SK-N-SH (cell line): ENCODE results near the gene FOXF1. TPM values are rescaled to one million over a fixed set of nuclear protein-coding genes. Genes with fewer than 3 reads are reported as not detected.

Source experiments
- CTCF ChIA-PET: fragments of 300-600, 350-600 bp; formaldehyde crosslinking; extraction: SDS; loops from one replicate; lab custom pipeline; 2021; lab: Yijun Ruan, JAX
- POLR2A ChIA-PET: fragments of 350-600 bp; sonication (Branson Sonifier 250); formaldehyde crosslinking; extraction: SDS; loops from one replicate; lab custom pipeline; 2020; ENCODE audit warnings: antibody characterized with exemption, inconsistent platforms; lab: Yijun Ruan, JAX
- DNase-seq: peaks from one replicate; pipeline ENCODE4 v3.0.0; 2012
- H2AFZ ChIP-seq: fragments of 200-600 bp; sonication (generic); 2 replicates; pipeline ENCODE4 v1.8.1; 2016; ENCODE audit warnings: antibody characterized with exemption, mild to moderate bottlenecking, low read depth
- H3F3A ChIP-seq: fragments of 200-600 bp; sonication (generic); replicated peaks from 2 replicates; pipeline ENCODE3; 2016; ENCODE audit warnings: antibody characterized with exemption, mild to moderate bottlenecking; ENCODE audit not compliant: insufficient read depth
- H3K27ac ChIP-seq, 2 experiments: fragments of 200-500 bp in 1 of 2; fragments of 200-600 bp in 1 of 2; sonication (Bioruptor generic) in 1 of 2; sonication (generic), shearing (Covaris generic) in 1 of 2; 2 replicates each; pipeline versions ENCODE4 v1.5.1 to v1.6.1; 2014 to 2016; ENCODE audit warnings: low read depth in 2 of 2, inconsistent platforms in 1 of 2, low read length in 1 of 2, mild to moderate bottlenecking in 1 of 2, mixed read lengths in 1 of 2
- H3K27me3 ChIP-seq: fragments of 200-600 bp; sonication (generic), shearing (Covaris generic); 2 replicates; pipeline ENCODE4 v1.6.1; 2016; ENCODE audit warnings: mixed run types; ENCODE audit not compliant: insufficient read depth
- H3K36me3 ChIP-seq, 2 experiments: fragments of 200-500 bp in 1 of 2; fragments of 200-600 bp in 1 of 2; sonication (Bioruptor generic) in 1 of 2; sonication (generic) in 1 of 2; replicated peaks in 1 of 2; 2 replicates each; pipeline versions ENCODE3 to v1.5.1; 2014 to 2016; ENCODE audit warnings: low read length in 1 of 2, mild to moderate bottlenecking in 1 of 2; ENCODE audit not compliant: insufficient read depth in 2 of 2, control insufficient read depth in 1 of 2
- H3K4me1 ChIP-seq, 2 experiments: fragments of 200-500 bp in 1 of 2; fragments of 200-600 bp in 1 of 2; sonication (Bioruptor generic) in 1 of 2; sonication (generic), shearing (Covaris generic) in 1 of 2; 2 replicates each; pipeline versions ENCODE4 v1.5.1 to v1.6.1; 2014 to 2016; ENCODE audit warnings: low read depth in 1 of 2, low read length in 1 of 2, mixed run types in 1 of 2; ENCODE audit not compliant: insufficient read depth in 2 of 2, control insufficient read depth in 1 of 2
- H3K4me2 ChIP-seq: fragments of 200-600 bp; sonication (generic), shearing (Covaris generic); 2 replicates; pipeline ENCODE4 v1.6.1; 2017; ENCODE audit warnings: mixed run types
- H3K4me3 ChIP-seq, 2 experiments: fragments of 200-500 bp in 1 of 2; fragments of 200-600 bp in 1 of 2; sonication (Bioruptor generic) in 1 of 2; sonication (generic), shearing (Covaris generic) in 1 of 2; 2 replicates each; pipeline versions ENCODE4 v1.5.1 to v1.8.1; 2014 to 2016; ENCODE audit warnings: low read depth in 2 of 2, inconsistent platforms in 1 of 2, low read length in 1 of 2, mild to moderate bottlenecking in 1 of 2, mixed read lengths in 1 of 2, moderate library complexity in 1 of 2
- H3K79me2 ChIP-seq: fragments of 200-600 bp; sonication (generic); 2 replicates; pipeline ENCODE4 v1.8.1; 2017; ENCODE audit warnings: mild to moderate bottlenecking; ENCODE audit not compliant: insufficient read depth
- H3K9ac ChIP-seq: fragments of 200-600 bp; sonication (generic); 2 replicates; pipeline ENCODE4 v1.6.1; 2017; ENCODE audit warnings: mixed run types
- H3K9me2 ChIP-seq: fragments of 200-600 bp; sonication (generic); 2 replicates; pipeline ENCODE4 v1.6.1; 2017; ENCODE audit warnings: mixed run types
- H3K9me3 ChIP-seq: fragments of 200-600 bp; sonication (generic); 2 replicates; pipeline ENCODE4 v1.6.1; 2017; ENCODE audit warnings: mixed run types, mild to moderate bottlenecking, moderate library complexity
- H4K20me1 ChIP-seq: fragments of 200-600 bp; sonication (generic); 2 replicates; pipeline ENCODE4 v1.6.1; 2017; ENCODE audit warnings: mild to moderate bottlenecking, mixed run types; ENCODE audit not compliant: insufficient read depth
- CHD2 ChIP-seq: fragments of 150-350 bp; IDR thresholded peaks from 2 replicates; pipeline ENCODE4 v1.6.1; 2018; ENCODE audit warnings: low read length; ENCODE audit not compliant: partially characterized antibody
- ELF1 ChIP-seq: IDR thresholded peaks from 2 replicates; pipeline ENCODE4 v1.4.0; 2012
- EP300 ChIP-seq, 2 experiments: IDR thresholded peaks; 2 replicates each; pipeline versions ENCODE4 v1.4.0 to v1.6.1; 2012; ENCODE audit warnings: borderline replicate concordance in 1 of 2, low read depth in 1 of 2, low read length in 1 of 2
- FOXM1 ChIP-seq: IDR thresholded peaks from 2 replicates; pipeline ENCODE4 v1.4.0; 2012; ENCODE audit warnings: low read depth, mild to moderate bottlenecking
- GABPA ChIP-seq: IDR thresholded peaks from 2 replicates; pipeline ENCODE4 v1.4.0; 2012; ENCODE audit warnings: low read depth, mild to moderate bottlenecking
- JUND ChIP-seq: IDR thresholded peaks from 2 replicates; pipeline ENCODE4 v1.4.0; 2012
- MEF2A ChIP-seq: IDR thresholded peaks from 2 replicates; pipeline ENCODE4 v1.4.0; 2012; ENCODE audit warnings: low read depth, borderline replicate concordance
- NRF1 ChIP-seq: IDR thresholded peaks from 2 replicates; pipeline ENCODE4 v1.6.1; 2012; ENCODE audit warnings: low read depth, mild to moderate bottlenecking, low read length
- PBX3 ChIP-seq: IDR thresholded peaks from 2 replicates; pipeline ENCODE4; 2012
- RAD21 ChIP-seq: IDR thresholded peaks from 2 replicates; pipeline ENCODE4 v1.6.1; 2012; ENCODE audit warnings: mild to moderate bottlenecking, low read length
- REST ChIP-seq: IDR thresholded peaks from 2 replicates; pipeline ENCODE4 v1.6.1; 2012; ENCODE audit warnings: mild to moderate bottlenecking, low read depth, low read length, moderate library complexity
- TCF12 ChIP-seq: IDR thresholded peaks from 2 replicates; pipeline ENCODE4 v1.4.0; 2012
- YY1 ChIP-seq: IDR thresholded peaks from 2 replicates; pipeline ENCODE4 v1.4.0; 2012; ENCODE audit warnings: low read depth, mild to moderate bottlenecking
- ZBTB33 ChIP-seq: IDR thresholded peaks from 2 replicates; pipeline ENCODE4 v1.4.0; 2012; ENCODE audit warnings: low read depth, borderline replicate concordance
- WGBS: methylation state at CpG from one replicate; pipeline ENCODE4 v1.1.6; 2017; ENCODE audit warnings: low lambda C conversion rate; 5-methylcytosine and 5-hydroxymethylcytosine counted together
- polyA plus RNA-seq, 3 experiments: library from polyadenylated mRNA; depleted of rRNA; stranded (reverse); fragments of >200 nt; gene quantifications; 2 replicates each; pipeline ENCODE4 v1.2.3, GENCODE V29; 2012
- TF ChIP-seq, protein P1 (sequence below): fragments of 150-350 bp; IDR thresholded peaks from 2 replicates; pipeline ENCODE4 v1.6.1; 2016; ENCODE audit warnings: mild to moderate bottlenecking, low read depth, low read length

FOXF1 gene
- polyA plus RNA-seq, 1 of the 3 experiments (the other 2 are of a cell fraction), result 0.02 TPM

GRCh38 chr16:86480444-86480843 lies 29.9 kb upstream of the FOXF1 start:
- Histone ChIP-seq H4K20me1 (no peaks in the 10 kb centered on the region), H3K9ac (no peak overlapping the region), H3K9me2 (no peaks in the 10 kb centered on the region), H3K4me2 (no peak overlapping the region), H3K9me3 (no peaks in the 10 kb centered on the region), H3K79me2 (no peaks in the 10 kb centered on the region), H3F3A (no peaks in the 10 kb centered on the region), H3K36me3 (no peaks in the 10 kb centered on the region), H3K27me3 (peaks cover 58% of the 10 kb centered on the region), H3K4me3 (no peak overlapping the region), H3K27ac (no peak overlapping the region), H2AFZ (no peak overlapping the region), H3K4me1 (no peaks in the 10 kb centered on the region; a peak in 1 of 4 replicates)
- TF ChIP-seq TCF12, result no peak
- no peak for TF ChIP-seq ZBTB33
- TF ChIP-seq JUND, result no peak
- TF ChIP-seq NRF1, result no peak
- TF ChIP-seq ELF1, result no peak
- TF ChIP-seq, protein P1, sequence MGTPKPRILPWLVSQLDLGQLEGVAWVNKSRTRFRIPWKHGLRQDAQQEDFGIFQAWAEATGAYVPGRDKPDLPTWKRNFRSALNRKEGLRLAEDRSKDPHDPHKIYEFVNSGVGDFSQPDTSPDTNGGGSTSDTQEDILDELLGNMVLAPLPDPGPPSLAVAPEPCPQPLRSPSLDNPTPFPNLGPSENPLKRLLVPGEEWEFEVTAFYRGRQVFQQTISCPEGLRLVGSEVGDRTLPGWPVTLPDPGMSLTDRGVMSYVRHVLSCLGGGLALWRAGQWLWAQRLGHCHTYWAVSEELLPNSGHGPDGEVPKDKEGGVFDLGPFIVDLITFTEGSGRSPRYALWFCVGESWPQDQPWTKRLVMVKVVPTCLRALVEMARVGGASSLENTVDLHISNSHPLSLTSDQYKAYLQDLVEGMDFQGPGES, result no peak
- 21% methylated on average over 15 of the region's 15 CpGs for whole genome bisulfite sequencing
- DNase-seq, result no peak
- ChIA-PET POLR2A (no interaction called here), CTCF (interaction anchor here (1.1 to 2.4 kb wide), 2 partner anchors 37 to 40 kb away, joined by 3 to 11 read pairs; no protein-coding TSS in a partner anchor)

- no peaks in the 10 kb centered on the region for H3F3A ChIP-seq
- CTCF ChIA-PET, result interaction anchor here (1.4 kb wide), 1 partner anchor 36 kb away, joined by 5 read pairs; no protein-coding TSS in a partner anchor
Observed at GRCh38 chr16:86481607-86482006, 28.7 kb upstream of the FOXF1 start.

More at GRCh38 chr16:86481607-86482006, 28.7 kb upstream of the FOXF1 start:
- H3K27me3 ChIP-seq, result peaks cover 58% of the 10 kb centered on the region
- no peaks in the 10 kb centered on the region for H4K20me1 ChIP-seq
- no peak overlapping the region for H3K4me2 ChIP-seq
- 22% methylated on average over 3 of the region's 3 CpGs for WGBS
- no peak overlapping the region for H3K27ac ChIP-seq
- H3K9me2 ChIP-seq, result no peaks in the 10 kb centered on the region
- H2AFZ ChIP-seq, result no peak overlapping the region
- no peak overlapping the region for H3K4me3 ChIP-seq
- POLR2A ChIA-PET, result no interaction called here
- no peaks in the 10 kb centered on the region for H3K36me3 ChIP-seq
- no peaks in the 10 kb centered on the region for H3K79me2 ChIP-seq
- no peak for DNase-seq
- H3K9ac ChIP-seq, result no peak overlapping the region
- no peaks in the 10 kb centered on the region for H3K9me3 ChIP-seq
- no peak for TF ChIP-seq FOXM1
- TF ChIP-seq MEF2A, result no peak
- no peak for TF ChIP-seq EP300 (IDR thresholded peaks at IDR 0.05; ENCODE audit: borderline replicate concordance in 1 of 2, low read depth in 1 of 2, low read length in 1 of 2)
- TF ChIP-seq RAD21, result no peak
- TF ChIP-seq NRF1, result no peak
- TF ChIP-seq GABPA, result no peak
- no peak for TF ChIP-seq REST
- TF ChIP-seq YY1, result no peak
- no peak for TF ChIP-seq CHD2
- TF ChIP-seq TCF12, result no peak
- TF ChIP-seq PBX3, result no peak
- TF ChIP-seq, all 33 proteins: peak for 0
- no peaks in the 10 kb centered on the region for H3K4me1 ChIP-seq
